Amniotic epithelial cell (primary cell): ENCODE data around the gene TNK2.
"Not testable (repeated sequence)": the region's sequence is repeated elsewhere in the genome, so short reads cannot be mapped to it uniquely, and the experiment has no call there.

Source experiments
- DNase-seq: peaks from one replicate; pipeline ENCODE4 v3.0.0-alpha.2; 2010; ENCODE audit warnings: low read depth

TNK2 gene

GRCh38 chr3:195850857-195851543 lies 57.4 kb downstream of the TNK2 start:
- peak; percentile 89 for DNase-seq

GRCh38 chr3:195849322-195850074 lies 58.9 kb downstream of the TNK2 start:
- DNase-seq = no peak

GRCh38 chr3:195847055-195847950 lies 61.0 kb downstream of the TNK2 start:
- peak; percentile 85 for DNase-seq

GRCh38 chr3:195845483-195845882 lies 62.9 kb downstream of the TNK2 start:
- no peak for DNase-seq

GRCh38 chr3:195844671-195845218 lies 63.6 kb downstream of the TNK2 start:
- DNase-seq = no peak

DNA sequence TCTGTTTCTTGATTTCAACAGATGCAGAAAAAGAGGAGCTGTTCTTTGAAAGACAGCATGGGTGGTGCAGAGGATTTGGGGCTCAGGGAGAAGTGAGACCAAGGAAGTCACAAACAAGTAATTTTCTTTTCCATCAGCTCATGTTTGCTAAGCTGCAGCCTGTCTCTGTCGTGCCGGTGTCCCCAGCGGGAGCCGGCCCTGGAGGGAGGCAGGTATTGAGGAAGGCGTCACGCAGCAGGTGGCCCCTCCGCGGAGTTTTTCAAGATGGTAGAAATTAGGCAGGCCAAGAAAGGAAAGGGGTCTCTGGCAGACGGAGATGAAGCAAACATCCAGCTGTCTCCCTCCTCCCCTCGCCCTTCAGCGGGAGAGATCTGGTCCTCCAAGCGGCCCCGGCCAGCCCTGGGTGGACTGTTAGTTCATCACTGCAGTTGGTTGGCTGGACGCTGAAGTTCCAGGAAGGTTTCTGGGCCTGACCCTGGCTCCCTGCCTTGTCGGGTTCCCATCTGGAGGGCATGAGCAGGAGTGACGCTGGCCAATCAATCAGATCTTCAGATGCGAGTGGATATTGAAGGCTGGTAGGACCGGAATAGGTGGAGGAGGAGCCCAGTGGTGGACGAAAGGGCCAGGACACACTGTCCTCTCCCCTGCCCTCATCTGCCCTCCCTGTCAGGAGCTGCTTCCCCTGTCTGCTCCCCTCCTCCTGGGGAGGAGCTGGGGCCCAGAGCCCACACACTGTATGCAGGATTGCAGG lies 68.9 kb downstream of the TNK2 start:
- DNase-seq = no peak

DNA sequence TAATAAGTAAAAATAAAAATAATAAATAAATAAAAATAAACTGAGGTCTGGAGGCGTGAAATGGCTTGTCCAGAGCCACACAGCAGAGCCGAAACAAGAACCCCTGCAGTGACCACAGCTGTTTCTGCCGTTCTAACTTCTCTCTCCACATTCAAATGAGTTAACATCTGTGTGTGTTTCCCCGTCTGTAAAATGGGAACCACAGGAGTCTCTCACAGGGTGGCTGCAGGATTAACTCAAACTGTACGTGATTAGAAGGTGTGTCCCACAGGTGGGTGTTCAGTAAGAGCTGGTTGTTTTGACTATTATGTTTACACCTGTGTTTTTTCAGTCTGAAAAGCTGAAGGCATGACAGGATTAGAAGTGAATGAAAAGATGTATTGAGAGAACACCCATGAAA lies 69.6 kb downstream of the TNK2 start:
- no peak for DNase-seq

DNA sequence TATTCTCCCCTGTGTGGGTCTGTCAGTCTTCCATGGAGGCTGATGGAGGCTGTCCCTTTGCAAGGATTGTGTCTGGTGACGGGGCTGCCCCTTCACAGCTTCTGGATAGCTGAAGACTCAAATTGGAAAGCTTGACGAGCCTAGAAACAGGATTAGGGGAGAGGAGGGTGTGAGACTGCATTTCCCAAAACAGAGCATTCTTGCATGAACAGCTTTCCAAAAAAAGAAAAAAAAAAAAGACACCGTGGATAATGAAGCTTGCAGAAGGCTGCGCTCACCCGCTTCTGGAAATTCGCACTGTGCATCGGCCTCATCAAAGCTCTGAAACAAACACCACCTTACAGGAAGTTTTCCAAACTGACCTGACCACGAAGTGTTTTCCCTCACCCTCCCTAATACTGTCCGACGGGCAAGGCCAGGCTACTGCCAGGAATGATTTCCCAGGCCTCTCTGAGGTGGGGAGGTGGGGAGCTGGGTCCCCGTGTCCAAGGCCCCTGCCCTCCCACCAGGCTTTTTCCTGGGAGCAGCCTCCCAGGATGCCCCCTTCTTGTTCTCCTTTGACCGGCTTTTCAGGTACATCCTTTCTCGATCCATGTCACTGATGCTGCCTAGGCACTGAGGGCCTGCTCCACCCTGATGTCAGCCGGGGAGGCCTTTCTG lies 71.7 kb downstream of the TNK2 start:
- no peak for DNase-seq

DNA sequence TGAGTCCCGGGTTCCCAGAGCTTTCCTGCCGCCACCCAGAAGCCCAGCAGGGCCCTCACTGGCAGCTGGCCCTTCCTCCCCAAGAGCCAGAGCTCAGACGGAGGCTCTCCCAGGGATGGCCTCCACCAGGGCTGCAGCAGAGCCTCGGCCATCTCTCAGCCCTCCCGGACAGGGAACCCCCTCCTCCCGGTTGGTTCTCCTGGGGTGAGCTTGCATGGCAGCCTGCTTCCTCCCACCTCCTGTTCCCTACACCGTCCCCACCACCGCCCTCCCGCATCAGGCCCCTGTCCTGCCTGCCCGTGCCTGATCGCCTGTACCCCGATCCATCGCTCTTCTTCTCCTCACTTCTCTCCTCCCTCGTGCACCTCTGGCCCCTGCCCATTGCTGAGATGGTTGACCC lies 72.6 kb downstream of the TNK2 start:
- DNase-seq = no peak

DNA sequence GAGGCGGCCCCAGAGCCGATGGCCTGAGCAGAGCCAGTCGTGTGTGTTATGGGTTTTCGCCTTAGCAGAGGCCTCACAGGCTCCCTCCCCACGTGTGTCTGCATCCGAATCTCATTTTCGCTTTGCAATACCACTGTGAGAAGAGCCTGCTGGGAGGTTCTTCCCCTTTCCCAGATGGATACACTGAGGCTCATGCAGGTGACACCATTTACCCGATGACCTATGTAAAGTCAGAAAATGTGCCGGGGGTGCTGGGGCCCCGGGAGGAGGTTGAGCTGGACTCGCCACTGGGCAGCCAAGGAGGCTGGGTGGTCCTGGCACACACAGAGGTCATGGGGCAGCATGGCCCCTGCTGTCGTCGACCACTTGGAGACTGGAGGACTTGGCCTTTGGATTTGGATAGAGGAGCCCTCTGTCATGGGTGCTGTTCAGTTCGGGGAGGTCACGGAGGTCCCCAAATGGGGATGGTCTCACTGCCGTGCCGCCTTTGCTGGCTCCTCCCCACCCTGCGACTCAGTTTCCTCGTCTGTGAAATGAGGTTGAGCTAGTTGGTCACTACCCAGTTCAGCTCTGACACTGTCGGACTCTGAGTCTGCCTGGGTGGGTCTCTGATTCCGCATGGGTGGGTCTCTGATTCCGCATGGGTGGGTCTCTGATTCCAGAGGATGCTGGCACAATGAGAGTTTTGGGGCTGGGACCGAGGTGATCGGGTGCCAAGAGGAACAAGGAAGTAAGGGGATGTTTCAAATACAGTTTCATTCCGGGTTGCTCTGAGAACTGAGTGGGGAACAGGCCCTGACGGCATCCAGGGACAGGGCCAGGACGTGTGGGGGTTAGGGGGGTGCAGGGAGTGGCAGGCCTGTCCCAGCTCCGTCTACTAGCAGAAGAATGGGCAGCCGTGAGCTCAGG lies 73.4 kb downstream of the TNK2 start:
- DNase-seq = no peak

DNA sequence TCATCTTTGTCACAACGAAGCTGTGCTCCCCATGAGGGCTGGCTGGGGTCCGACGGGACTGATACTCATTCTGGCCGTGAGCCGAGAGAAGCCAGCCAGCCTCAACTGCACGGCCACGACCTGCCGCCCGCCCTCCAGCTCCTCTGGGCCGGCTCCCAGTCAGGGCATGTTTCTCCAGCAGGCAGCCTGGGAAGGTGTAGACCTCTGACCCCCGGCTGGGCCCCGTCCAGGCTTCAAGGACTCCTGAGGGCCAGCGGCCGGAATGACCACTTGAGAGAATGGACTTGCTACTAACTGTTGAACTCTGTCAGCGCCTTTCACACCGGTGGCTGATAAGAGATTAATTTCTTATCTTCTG lies 78.5 kb downstream of the TNK2 start:
- no peak for DNase-seq

DNA sequence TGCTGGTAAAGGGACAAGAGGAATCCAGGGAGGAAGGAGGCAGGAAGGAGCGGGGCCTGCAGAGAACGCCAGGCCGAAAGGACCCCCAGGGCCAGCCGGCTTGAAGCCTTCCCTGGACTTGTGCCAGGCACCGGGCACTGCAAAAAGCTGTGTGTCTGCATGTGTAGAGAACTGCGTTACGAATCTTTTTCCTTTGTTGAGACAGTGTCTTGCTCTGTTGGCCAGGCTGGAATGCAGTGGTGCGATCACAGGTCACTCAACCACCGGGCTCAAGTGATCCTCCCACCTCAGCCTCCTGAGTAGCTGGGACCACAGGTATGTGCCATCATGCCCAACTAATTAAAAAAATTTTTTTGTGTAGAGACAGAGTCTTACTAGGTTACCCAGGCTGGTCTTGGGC lies 79.6 kb downstream of the TNK2 start:
- no peak for DNase-seq

GRCh38 chr3:195825857-195826804 lies 82.2 kb downstream of the TNK2 start:
- no peak for DNase-seq

- no peak for DNase-seq
These were observed 83.2 kb downstream of the TNK2 start for GRCh38 chr3:195825191-195825588.

- DNase-seq = not testable (repeated sequence)
These were observed 83.7 kb downstream of the TNK2 start for GRCh38 chr3:195824425-195825190.

DNA sequence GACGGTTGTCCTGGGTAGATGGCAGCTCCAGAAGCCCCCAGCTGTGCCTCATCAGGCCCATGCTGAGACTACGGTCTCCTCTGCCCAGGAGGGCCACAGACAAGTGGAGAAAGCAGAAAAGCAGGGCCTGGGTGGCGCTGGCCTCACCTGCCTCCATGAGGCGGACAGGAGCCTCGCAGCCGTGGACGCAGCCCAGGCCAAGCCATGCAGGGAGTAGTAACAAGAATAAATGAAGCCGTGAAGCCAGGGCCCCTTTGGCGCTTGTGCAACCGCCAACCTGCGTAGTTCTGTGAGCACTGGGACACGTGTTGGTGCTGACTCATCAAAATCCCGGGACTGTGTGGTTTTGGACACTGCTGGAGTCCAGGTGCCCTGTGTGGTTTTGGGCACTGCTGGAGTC lies 84.4 kb downstream of the TNK2 start:
- DNase-seq = peak; percentile 24

DNA sequence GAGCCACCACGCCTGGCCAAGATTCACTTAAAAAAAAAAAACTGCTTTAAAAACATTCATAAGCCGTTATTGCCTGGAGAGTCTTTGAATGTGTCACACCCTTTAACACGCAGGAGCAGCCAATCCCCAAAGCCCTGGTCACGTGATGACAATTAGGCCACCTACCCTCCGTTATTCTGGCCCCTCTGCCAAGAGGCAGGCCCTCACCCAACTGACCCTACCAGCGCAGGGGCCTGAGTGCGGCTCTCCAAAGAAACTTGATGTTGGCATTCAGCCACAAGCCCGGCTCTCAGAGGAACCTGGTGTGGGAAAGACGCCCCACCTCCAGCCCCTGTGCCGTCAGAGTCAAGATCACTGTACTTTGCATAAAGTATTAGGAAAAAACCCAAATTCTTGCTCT lies 85.1 kb downstream of the TNK2 start:
- DNase-seq = no peak

DNA sequence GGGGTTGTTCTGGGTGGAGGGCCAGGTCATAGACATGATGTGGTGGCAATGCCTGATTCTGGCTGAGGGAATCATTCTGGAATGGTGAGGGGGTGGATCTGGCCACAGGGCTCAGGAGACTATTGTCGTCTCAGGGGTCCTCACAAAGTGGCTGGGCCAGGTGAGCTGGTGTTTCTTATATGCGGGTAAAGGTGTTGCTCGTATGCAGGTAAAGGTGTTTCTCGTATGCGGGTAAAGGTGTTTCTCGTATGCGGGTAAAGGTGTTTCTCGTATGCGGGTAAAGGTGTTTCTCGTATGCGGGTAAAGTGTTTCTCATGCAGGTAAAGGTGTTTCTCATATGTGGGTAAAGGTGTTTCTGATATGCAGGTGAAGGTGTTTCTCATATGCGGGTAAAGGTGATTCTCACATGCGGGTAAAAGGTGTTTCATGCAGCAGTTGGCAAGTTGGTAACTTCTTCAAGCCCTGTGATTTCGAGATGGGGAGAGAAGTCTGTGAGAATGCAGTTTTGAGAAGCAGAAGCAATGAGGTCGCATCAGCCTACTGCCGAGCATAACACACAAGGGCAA lies 86.1 kb downstream of the TNK2 start:
- DNase-seq = no peak
